GM11168 (cell line): ENCODE results near the gene FGFR1OP2.
"Not testable (repeated sequence)": the region's sequence is repeated elsewhere in the genome, so short reads cannot be mapped to it uniquely, and the experiment has no call there.

Experiments used
- in situ Hi-C: fragments of 300-500 bp; cut with MboI; formaldehyde crosslinking; loops from one replicate; pipeline ENCODE4 v1.12.0; 2022; ENCODE audit warnings: low sequenced_read_pairs; ENCODE audit not compliant: unreplicated experiment

FGFR1OP2 gene

GRCh38 chr12:26940516-26941214 is 2.4 kb downstream of the FGFR1OP2 start:
- in situ Hi-C loops, result no loop called here

- in situ Hi-C loops, result no loop called here
Observed at GRCh38 chr12:26941215-26941594, 2.9 kb downstream of the FGFR1OP2 start.

GRCh38 chr12:26948309-26948708 is 10.0 kb downstream of the FGFR1OP2 start:
- in situ Hi-C loops, result no loop called here

GRCh38 chr12:26953447-26953846 is 15.2 kb downstream of the FGFR1OP2 start:
- in situ Hi-C loops, result no loop called here

GRCh38 chr12:26954027-26954426 is 15.8 kb downstream of the FGFR1OP2 start:
- in situ Hi-C loops, result no loop called here

GRCh38 chr12:26961391-26961790 is 23.1 kb downstream of the FGFR1OP2 start:
- in situ Hi-C loops, result not testable (repeated sequence)

- in situ Hi-C loops, result no loop called here
Observed at GRCh38 chr12:26961803-26962202, 23.5 kb downstream of the FGFR1OP2 start.

- in situ Hi-C loops, result no loop called here
Observed at GRCh38 chr12:26963413-26963812, 25.1 kb downstream of the FGFR1OP2 start.

GRCh38 chr12:26966842-26967241 is 28.6 kb downstream of the FGFR1OP2 start:
- in situ Hi-C loops, result no loop called here

GRCh38 chr12:26970136-26970535 is 31.9 kb downstream of the FGFR1OP2 start:
- in situ Hi-C loops, result no loop called here

GRCh38 chr12:26971963-26972362 is 33.7 kb downstream of the FGFR1OP2 start:
- in situ Hi-C loops, result no loop called here

- in situ Hi-C loops, result no loop called here
Observed at GRCh38 chr12:26976687-26977086, 38.4 kb downstream of the FGFR1OP2 start.

- in situ Hi-C loops, result no loop called here
Observed at GRCh38 chr12:26978801-26979200, 40.5 kb downstream of the FGFR1OP2 start.

- in situ Hi-C loops, result no loop called here
Observed at GRCh38 chr12:26979733-26980132, 41.5 kb downstream of the FGFR1OP2 start.

- in situ Hi-C loops, result no loop called here
Observed at GRCh38 chr12:26982866-26983265, 44.6 kb downstream of the FGFR1OP2 start.

- in situ Hi-C loops, result no loop called here
Observed at GRCh38 chr12:26987634-26988424, 49.6 kb downstream of the FGFR1OP2 start.

- in situ Hi-C loops, result no loop called here
Observed at GRCh38 chr12:26988703-26989102, 50.4 kb downstream of the FGFR1OP2 start.

GRCh38 chr12:26989873-26990272 is 51.6 kb downstream of the FGFR1OP2 start:
- in situ Hi-C loops, result no loop called here

- in situ Hi-C loops, result no loop called here
Observed at GRCh38 chr12:26991826-26992225, 53.6 kb downstream of the FGFR1OP2 start.

GRCh38 chr12:26994109-26994508 is 55.8 kb downstream of the FGFR1OP2 start:
- in situ Hi-C loops, result no loop called here

GRCh38 chr12:26995706-26996105 is 57.4 kb downstream of the FGFR1OP2 start:
- in situ Hi-C loops, result no loop called here

GRCh38 chr12:26997003-26997402 is 58.7 kb downstream of the FGFR1OP2 start:
- in situ Hi-C loops, result no loop called here
